ENCODE measurements around the gene DNAJB2.

- TF ChIP-seq, protein P1, sequence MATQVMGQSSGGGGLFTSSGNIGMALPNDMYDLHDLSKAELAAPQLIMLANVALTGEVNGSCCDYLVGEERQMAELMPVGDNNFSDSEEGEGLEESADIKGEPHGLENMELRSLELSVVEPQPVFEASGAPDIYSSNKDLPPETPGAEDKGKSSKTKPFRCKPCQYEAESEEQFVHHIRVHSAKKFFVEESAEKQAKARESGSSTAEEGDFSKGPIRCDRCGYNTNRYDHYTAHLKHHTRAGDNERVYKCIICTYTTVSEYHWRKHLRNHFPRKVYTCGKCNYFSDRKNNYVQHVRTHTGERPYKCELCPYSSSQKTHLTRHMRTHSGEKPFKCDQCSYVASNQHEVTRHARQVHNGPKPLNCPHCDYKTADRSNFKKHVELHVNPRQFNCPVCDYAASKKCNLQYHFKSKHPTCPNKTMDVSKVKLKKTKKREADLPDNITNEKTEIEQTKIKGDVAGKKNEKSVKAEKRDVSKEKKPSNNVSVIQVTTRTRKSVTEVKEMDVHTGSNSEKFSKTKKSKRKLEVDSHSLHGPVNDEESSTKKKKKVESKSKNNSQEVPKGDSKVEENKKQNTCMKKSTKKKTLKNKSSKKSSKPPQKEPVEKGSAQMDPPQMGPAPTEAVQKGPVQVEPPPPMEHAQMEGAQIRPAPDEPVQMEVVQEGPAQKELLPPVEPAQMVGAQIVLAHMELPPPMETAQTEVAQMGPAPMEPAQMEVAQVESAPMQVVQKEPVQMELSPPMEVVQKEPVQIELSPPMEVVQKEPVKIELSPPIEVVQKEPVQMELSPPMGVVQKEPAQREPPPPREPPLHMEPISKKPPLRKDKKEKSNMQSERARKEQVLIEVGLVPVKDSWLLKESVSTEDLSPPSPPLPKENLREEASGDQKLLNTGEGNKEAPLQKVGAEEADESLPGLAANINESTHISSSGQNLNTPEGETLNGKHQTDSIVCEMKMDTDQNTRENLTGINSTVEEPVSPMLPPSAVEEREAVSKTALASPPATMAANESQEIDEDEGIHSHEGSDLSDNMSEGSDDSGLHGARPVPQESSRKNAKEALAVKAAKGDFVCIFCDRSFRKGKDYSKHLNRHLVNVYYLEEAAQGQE (IDR thresholded peaks at IDR 0.05; ENCODE audit: insufficient replicate concordance, low read depth), result no peak
- TF ChIP-seq CTCF (IDR thresholded peaks at IDR 0.05; ENCODE audit: insufficient read depth, low read length), result no peak
- no peak for TF ChIP-seq SPI1 (IDR thresholded peaks at IDR 0.05; ENCODE audit: borderline replicate concordance, low read depth)
Observed at GRCh38 chr2:219252084-219252483, 27.1 kb upstream of the DNAJB2 start.
